HEK293T (cell line): ENCODE results near the gene GRID2.

ENCODE experiments used
- ARNT ChIP-seq: fragments of 450-650 bp; IDR thresholded peaks from 2 replicates; pipeline ENCODE4 v1.6.1; 2017; ENCODE audit warnings: mild to moderate bottlenecking
- BHLHE40 ChIP-seq: fragments of 450-650 bp; IDR thresholded peaks from 2 replicates; pipeline ENCODE4 v1.6.1; 2016; ENCODE audit warnings: mild to moderate bottlenecking, moderate library complexity, borderline replicate concordance
- CTBP1 ChIP-seq: fragments of 450-650 bp; IDR thresholded peaks from 2 replicates; pipeline ENCODE4 v1.6.1; 2016; ENCODE audit warnings: borderline replicate concordance
- ELF4 ChIP-seq: fragments of 450-650 bp; IDR thresholded peaks from 2 replicates; pipeline ENCODE4 v1.6.1; 2017; ENCODE audit warnings: antibody characterized with exemption
- FOXK2 ChIP-seq: fragments of 450-650 bp; IDR thresholded peaks from 2 replicates; pipeline ENCODE4 v1.6.1; 2016; ENCODE audit warnings: mild to moderate bottlenecking
- FOXM1 ChIP-seq: fragments of 450-650 bp; IDR thresholded peaks from 2 replicates; pipeline ENCODE4 v1.6.1; 2017; ENCODE audit warnings: mild to moderate bottlenecking, borderline replicate concordance
- HDGF ChIP-seq: fragments of 450-650 bp; IDR thresholded peaks from 2 replicates; pipeline ENCODE4 v1.6.1; 2017; ENCODE audit warnings: antibody characterized with exemption, borderline replicate concordance
- LEF1 ChIP-seq: fragments of 450-650 bp; IDR thresholded peaks from 2 replicates; pipeline ENCODE4 v1.6.1; 2017; ENCODE audit warnings: mild to moderate bottlenecking, borderline replicate concordance
- NFRKB ChIP-seq: fragments of 450-650 bp; IDR thresholded peaks from 2 replicates; pipeline ENCODE4 v1.6.1; 2016; ENCODE audit warnings: mild to moderate bottlenecking, moderate library complexity
- PKNOX1 ChIP-seq: fragments of 450-650 bp; IDR thresholded peaks from 2 replicates; pipeline ENCODE4 v1.6.1; 2016
- SP1 ChIP-seq: fragments of 450-650 bp; IDR thresholded peaks from 2 replicates; pipeline ENCODE4 v1.6.1; 2017
- SUZ12 ChIP-seq: fragments of 450-650 bp; IDR thresholded peaks from 2 replicates; pipeline ENCODE4 v1.6.1; 2016; ENCODE audit warnings: mild to moderate bottlenecking
- TARDBP ChIP-seq: fragments of 450-650 bp; IDR thresholded peaks from 2 replicates; pipeline ENCODE4 v1.6.1; 2016
- ZNF384 ChIP-seq: fragments of 450-650 bp; IDR thresholded peaks from 2 replicates; pipeline ENCODE4 v1.6.1; 2016

- no peak for TF ChIP-seq CTBP1
- no peak for TF ChIP-seq SP1
- no peak for TF ChIP-seq ARNT
- TF ChIP-seq PKNOX1, result no peak
- TF ChIP-seq LEF1, result no peak
- no peak for TF ChIP-seq HDGF
- no peak for TF ChIP-seq FOXK2
- no peak for TF ChIP-seq FOXM1
- TF ChIP-seq SUZ12, result no peak
- no peak for TF ChIP-seq ZNF384
- no peak for TF ChIP-seq ELF4
- no peak for TF ChIP-seq BHLHE40
- TF ChIP-seq TARDBP, result no peak
- no peak for TF ChIP-seq NFRKB
These were observed 1176.7 kb downstream of the GRID2 start for GRCh38 chr4:93480452-93480851.
